HCT116 (cell line): Measurements from ENCODE around the gene ALX4. TPM values are rescaled to one million over a fixed set of nuclear protein-coding genes. Genes with fewer than 3 reads are reported as not detected.

Experiments
- ATAC-seq: fragments of 200-7000 bp; cut with Tn5 transposase; 2 replicates; pipeline ENCODE4 v1.9.1; 2020; ENCODE audit warnings: mild to moderate bottlenecking, moderate library complexity
- BruUV-seq: library from RNA; stranded (reverse); fragments of 400-500 nt; replicated peaks from 2 replicates; lab custom pipeline; 2021; lab: Mats Ljungman, UMichigan
- CTCF ChIA-PET: fragments of 300-600 bp; sonication (Branson Sonifier 250); formaldehyde crosslinking; loops from one replicate; lab custom pipeline; 2021; ENCODE audit warnings: antibody characterized with exemption; lab: Charles Lee
- POLR2A ChIA-PET: fragments of 300-600, 350-600 bp; sonication (Branson Sonifier 250); formaldehyde crosslinking; loops from one replicate; lab custom pipeline; 2021; ENCODE audit warnings: antibody characterized with exemption; lab: Charles Lee
- RAD21 ChIA-PET, 2 experiments: fragments of 300-600 bp; sonication (Branson Sonifier 250); formaldehyde crosslinking; loops; one replicate each; lab custom pipeline; 2023; ENCODE audit warnings: low total read pairs in 2 of 2; ENCODE audit not compliant: uncharacterized antibody in 2 of 2, unreplicated experiment in 2 of 2, low non-redundant PET in 1 of 2; lab: Charles Lee
- DNase-seq: peaks from one replicate; pipeline ENCODE4 v3.0.0-alpha.2; 2010; ENCODE audit warnings: low read depth, low spot score
- H2AFZ ChIP-seq: fragments of 200-600 bp; shearing (Covaris generic), sonication (generic); 2 replicates; pipeline ENCODE4 v1.6.1; 2017; ENCODE audit warnings: low read depth, mixed run types, mixed read lengths, antibody characterized with exemption, low read length; ENCODE audit not compliant: poor library complexity, severe bottlenecking
- H3K27ac ChIP-seq: 2 replicates; pipeline ENCODE4 v1.5.1; 2012; ENCODE audit warnings: low read depth, low read length
- H3K27me3 ChIP-seq: fragments of 200-600 bp; sonication (generic); 2 replicates; pipeline ENCODE4 v1.6.1; 2016; ENCODE audit warnings: mixed run types, low read length, mixed read lengths; ENCODE audit not compliant: insufficient read depth
- H3K36me3 ChIP-seq, 2 experiments: fragments of 200-500 bp in 1 of 2; fragments of 200-600 bp in 1 of 2; sonication (Bioruptor generic) in 1 of 2; sonication (generic) in 1 of 2; 2 replicates each; pipeline versions ENCODE4 v1.5.1 to v1.6.1; 2014 to 2016; ENCODE audit warnings: low read length in 2 of 2, inconsistent platforms in 1 of 2, mixed read lengths in 1 of 2, mixed run types in 1 of 2; ENCODE audit not compliant: insufficient read depth in 2 of 2, control insufficient read depth in 1 of 2
- H3K4me1 ChIP-seq, 2 experiments: fragments of 200-600 bp in 1 of 2; sonication (generic) in 1 of 2; 2 replicates each; pipeline versions ENCODE4 v1.5.1 to v1.6.1; 2012 to 2017; ENCODE audit warnings: low read length in 2 of 2, inconsistent platforms in 1 of 2, mild to moderate bottlenecking in 1 of 2, mixed read lengths in 1 of 2, mixed run types in 1 of 2, moderate library complexity in 1 of 2; ENCODE audit not compliant: insufficient read depth in 2 of 2, control insufficient read depth in 1 of 2
- H3K4me2 ChIP-seq: fragments of 200-600 bp; sonication (generic); 2 replicates; pipeline ENCODE4 v1.6.1; 2017; ENCODE audit warnings: mixed run types, low read length, mixed read lengths
- H3K4me3 ChIP-seq, 2 experiments: fragments of 200-600 bp in 1 of 2; sonication (generic) in 1 of 2; replicated peaks in 1 of 2; 2 replicates each; pipeline ENCODE4 v1.5.1; 2011 to 2016; ENCODE audit warnings: low read length in 2 of 2, control low read depth in 1 of 2, low read depth in 1 of 2, mild to moderate bottlenecking in 1 of 2, mixed read lengths in 1 of 2, mixed run types in 1 of 2
- H3K79me2 ChIP-seq: fragments of 200-600 bp; sonication (generic); 2 replicates; pipeline ENCODE4 v1.6.1; 2017; ENCODE audit warnings: mild to moderate bottlenecking, mixed run types, low read length, moderate library complexity, mixed read lengths; ENCODE audit not compliant: insufficient read depth
- H3K9ac ChIP-seq: fragments of 200-600 bp; sonication (generic); 2 replicates; pipeline ENCODE4 v1.6.1; 2016; ENCODE audit warnings: low read length, mixed read lengths
- H3K9me2 ChIP-seq: fragments of 200-600 bp; sonication (generic), shearing (Covaris generic); 2 replicates; pipeline ENCODE4 v1.6.1; 2017; ENCODE audit warnings: mixed run types, mild to moderate bottlenecking, moderate library complexity; ENCODE audit not compliant: insufficient read depth
- H3K9me3 ChIP-seq, 2 experiments: fragments of 200-500 bp in 1 of 2; fragments of 200-600 bp in 1 of 2; sonication (Bioruptor generic) in 1 of 2; sonication (generic) in 1 of 2; 2 replicates each; pipeline ENCODE4 v1.6.1; 2014 to 2017; ENCODE audit warnings: low read length in 2 of 2, mixed read lengths in 2 of 2, inconsistent platforms in 1 of 2, low read depth in 1 of 2, mild to moderate bottlenecking in 1 of 2, mixed run types in 1 of 2, moderate library complexity in 1 of 2; ENCODE audit not compliant: control insufficient read depth in 1 of 2, insufficient read depth in 1 of 2
- H4K20me1 ChIP-seq: fragments of 200-600 bp; sonication (generic), shearing (Covaris generic); 2 replicates; pipeline ENCODE4 v1.6.1; 2017; ENCODE audit warnings: mixed run types, mild to moderate bottlenecking, moderate library complexity; ENCODE audit not compliant: insufficient read depth
- CBX3 ChIP-seq: IDR thresholded peaks from 2 replicates; pipeline ENCODE4 v1.6.1; 2012; ENCODE audit warnings: low read depth
- CTCF ChIP-seq, 3 experiments: fragments of 200-600 bp in 1 of 3; sonication (generic) in 1 of 3; IDR thresholded peaks in 2 of 3; conservative IDR thresholded peaks in 1 of 3; 2 replicates each; pipeline ENCODE4 v1.5.1; 2012 to 2017; ENCODE audit warnings: low read depth in 2 of 3, low read length in 2 of 3, antibody characterized with exemption in 1 of 3, borderline replicate concordance in 1 of 3, control low read depth in 1 of 3, mild to moderate bottlenecking in 1 of 3, mixed read lengths in 1 of 3, mixed run types in 1 of 3, moderate library complexity in 1 of 3; ENCODE audit not compliant: insufficient read depth in 1 of 3
- EGR1 ChIP-seq: IDR thresholded peaks from 2 replicates; pipeline ENCODE4 v1.6.1; 2012; ENCODE audit warnings: low read depth
- EZH2 ChIP-seq: fragments of 200-600 bp; sonication (generic); IDR thresholded peaks from 2 replicates; pipeline ENCODE4 v1.6.1; 2017; ENCODE audit warnings: antibody characterized with exemption, mixed run types
- EZH2phosphoT487 ChIP-seq: fragments of 200-600 bp; IDR thresholded peaks from 2 replicates; pipeline ENCODE4 v1.6.1; 2018; ENCODE audit warnings: antibody characterized with exemption, borderline replicate concordance
- POLR2A ChIP-seq: IDR thresholded peaks from 2 replicates; pipeline ENCODE4 v1.7.0; 2011; ENCODE audit warnings: borderline replicate concordance; ENCODE audit not compliant: insufficient read depth, insufficient read length; ENCODE audit errors: extremely low read depth
- POLR2AphosphoS5 ChIP-seq: IDR thresholded peaks from 2 replicates; pipeline ENCODE4 v1.6.1; 2011; ENCODE audit warnings: mild to moderate bottlenecking, low read depth, low read length, moderate library complexity
- RAD21 ChIP-seq: IDR thresholded peaks from 2 replicates; pipeline ENCODE4 v1.6.1; 2012; ENCODE audit warnings: low read depth, mild to moderate bottlenecking
- REST ChIP-seq: IDR thresholded peaks from 2 replicates; pipeline ENCODE4 v1.6.1; 2012; ENCODE audit warnings: low read depth
- SP1 ChIP-seq: IDR thresholded peaks from 2 replicates; pipeline ENCODE4 v1.6.1; 2012; ENCODE audit warnings: low read depth
- YY1 ChIP-seq: IDR thresholded peaks from 2 replicates; pipeline ENCODE4 v1.6.1; 2011; ENCODE audit warnings: low read length, low read depth, moderate library complexity, mild to moderate bottlenecking; ENCODE audit not compliant: insufficient replicate concordance; ENCODE audit errors: extremely low read depth
- ZFX ChIP-seq: fragments of 450-650 bp; IDR thresholded peaks from 2 replicates; pipeline ENCODE4 v1.6.1; 2017
- ZNF274 ChIP-seq: fragments of 200-500 bp; sonication (Bioruptor generic); IDR thresholded peaks from 2 replicates; pipeline ENCODE4 v1.6.1; 2014; ENCODE audit warnings: mild to moderate bottlenecking, low read depth, low read length, inconsistent platforms
- intact Hi-C: fragments of 100-400 bp; cut with micrococcal nuclease; formaldehyde crosslinking; loops from 2 replicates; pipeline ENCODE4 v1.10.0; 2022
- total RNA-seq: library from RNA; stranded (reverse); gene quantifications from one replicate; pipeline ENCODE4 v1.2.1, GENCODE V29; 2021; ENCODE audit not compliant: unreplicated experiment

The ALX4 gene
- total RNA-seq, 1 experiment from 2014 or later, result not detected

GRCh38 chr11:44237156-44237555, 72.8 kb downstream of the ALX4 start:
- H3K9ac ChIP-seq, result no peak overlapping the region
- no peaks in the 10 kb centered on the region for H3K4me1 ChIP-seq
- BruUV-seq, result no TSS peak
- RAD21 ChIA-PET, result no interaction called here
- H3K79me2 ChIP-seq, result no peaks in the 10 kb centered on the region
- intact Hi-C loops, result no loop called here
- H4K20me1 ChIP-seq, result no peaks in the 10 kb centered on the region
- no peak for DNase-seq
- H3K27ac ChIP-seq, result no peak overlapping the region
- no peaks in the 10 kb centered on the region for H3K9me2 ChIP-seq
- no peak overlapping the region for H2AFZ ChIP-seq
- no peaks in the 10 kb centered on the region for H3K9me3 ChIP-seq
- ATAC-seq, result no peak
- no peak overlapping the region for H3K4me2 ChIP-seq
- POLR2A ChIA-PET, result no interaction called here
- H3K36me3 ChIP-seq, result no peaks in the 10 kb centered on the region
- no peak for TF ChIP-seq ZNF274
- no peak for TF ChIP-seq SP1
- TF ChIP-seq YY1, result no peak
- no peak for TF ChIP-seq EZH2phosphoT487
- TF ChIP-seq CBX3, result no peak
- no peak for TF ChIP-seq POLR2AphosphoS5
- TF ChIP-seq POLR2A, result no peak
- no peak for TF ChIP-seq RAD21
- no peak for TF ChIP-seq ZFX
- TF ChIP-seq EGR1, result no peak
- TF ChIP-seq REST, result no peak
- TF ChIP-seq CTCF (IDR thresholded peaks at IDR 0.05 in 2 of 3, conservative IDR thresholded peaks at IDR 0.05 in 1 of 3; ENCODE audit: borderline replicate concordance in 1 of 3, insufficient read depth in 1 of 3, low read depth in 2 of 3, low read length in 2 of 3), result no peak
- TF ChIP-seq EZH2, result no peak
- CTCF ChIA-PET, result interaction anchor here (1.6 kb wide), 1 partner anchor 13 kb away, joined by 3 read pairs; no protein-coding TSS in a partner anchor
- H3K27me3 ChIP-seq, result no peaks in the 10 kb centered on the region
- no peak overlapping the region for H3K4me3 ChIP-seq
